Caco-2 (cell line): ENCODE results near the gene COA3. TPM values are rescaled to one million over a fixed set of nuclear protein-coding genes. Genes with fewer than 3 reads are reported as not detected.

ENCODE experiments used
- BruUV-seq: library from RNA; stranded (reverse); fragments of 400-500 nt; replicated peaks from 2 replicates; lab custom pipeline; 2021; lab: Mats Ljungman, UMichigan
- CTCF ChIA-PET: fragments of 300-600 bp; sonication (Branson Sonifier 250); formaldehyde crosslinking; loops from one replicate; lab custom pipeline; 2022; ENCODE audit warnings: antibody characterized with exemption; lab: Charles Lee
- POLR2A ChIA-PET: fragments of 300-600 bp; sonication (Branson Sonifier 250); formaldehyde crosslinking; loops from one replicate; lab custom pipeline; 2022; ENCODE audit warnings: antibody characterized with exemption; lab: Charles Lee
- DNase-seq, 2 experiments: peaks; one replicate each; pipeline versions ENCODE4 v3.0.0 to v3.0.0-alpha.2; 2020 to 2022
- H3K27me3 ChIP-seq: replicated peaks from 2 replicates; pipeline ENCODE4 v1.6.0; 2011; ENCODE audit warnings: low read length; ENCODE audit not compliant: control insufficient read depth, insufficient read depth
- H3K36me3 ChIP-seq: 2 replicates; pipeline ENCODE4 v1.5.1; 2011; ENCODE audit warnings: low read length; ENCODE audit not compliant: control insufficient read depth, insufficient read depth
- H3K4me1 ChIP-seq: fragments of 250-450 bp; sonication (Bioruptor Pico); 2 replicates; pipeline ENCODE4 v1.5.1; 2020; ENCODE audit warnings: mild to moderate bottlenecking
- H3K4me3 ChIP-seq: 2 replicates; pipeline ENCODE4 v1.5.1; 2011; ENCODE audit warnings: low read depth, mild to moderate bottlenecking, control low read depth, low read length
- H3K9me3 ChIP-seq: fragments of 250-450 bp; sonication (Bioruptor Pico); 2 replicates; pipeline ENCODE4 v1.5.1; 2020; ENCODE audit warnings: mild to moderate bottlenecking, moderate library complexity
- H3K27ac Mint-ChIP-seq: one replicate; pipeline ENCODE4 v1.8.0; 2022; ENCODE audit warnings: mixed read lengths; ENCODE audit not compliant: unreplicated experiment
- H3K27me3 Mint-ChIP-seq: one replicate; pipeline ENCODE4 v1.8.0; 2022; ENCODE audit warnings: mixed read lengths; ENCODE audit not compliant: insufficient read depth, unreplicated experiment
- H3K36me3 Mint-ChIP-seq: one replicate; pipeline ENCODE4 v1.8.0; 2022; ENCODE audit warnings: mild to moderate bottlenecking, mixed read lengths; ENCODE audit not compliant: insufficient read depth, unreplicated experiment
- H3K4me1 Mint-ChIP-seq: one replicate; pipeline ENCODE4 v1.8.0; 2022; ENCODE audit warnings: low read depth, mixed read lengths; ENCODE audit not compliant: unreplicated experiment
- H3K4me3 Mint-ChIP-seq: one replicate; pipeline ENCODE4 v1.8.0; 2022; ENCODE audit warnings: mild to moderate bottlenecking, moderate library complexity, mixed read lengths; ENCODE audit not compliant: unreplicated experiment
- H3K9me3 Mint-ChIP-seq: one replicate; pipeline ENCODE4 v1.8.0; 2022; ENCODE audit warnings: mixed read lengths; ENCODE audit not compliant: unreplicated experiment
- CTCF ChIP-seq, 2 experiments: fragments of 200-600 bp in 1 of 2; IDR thresholded peaks; 1 replicate in 1 of 2; 2 replicates in 1 of 2; pipeline versions ENCODE4 v1.5.1 to v1.8.0; 2011 to 2022; ENCODE audit warnings: antibody characterized with exemption in 1 of 2, control low read depth in 1 of 2, inconsistent platforms in 1 of 2, low read depth in 1 of 2, low read length in 1 of 2, mild to moderate bottlenecking in 1 of 2, moderate library complexity in 1 of 2; ENCODE audit not compliant: insufficient read depth in 1 of 2, severe bottlenecking in 1 of 2, unreplicated experiment in 1 of 2
- intact Hi-C: fragments of 100-400 bp; cut with micrococcal nuclease; formaldehyde crosslinking; loops from one replicate; pipeline ENCODE4 v1.10.0; 2022; ENCODE audit not compliant: unreplicated experiment
- total RNA-seq: library from RNA; stranded (reverse); gene quantifications from 2 replicates; pipeline ENCODE4 v1.2.3, GENCODE V29; 2022

Gene COA3
- total RNA-seq, 1 experiment from 2014 or later, result 63.6 TPM

GRCh38 chr17:42779936-42780850 lies 18.3 kb downstream of the COA3 start, which contains the start of gene WNK4:
WNK4 (plus strand) TSS chr17:42780610; CDS start chr17:42780699, 89 bp downstream.
- TSS peak; percentile 44 for BruUV-seq
- Mint-ChIP-seq H3K27ac (peak within 1 kb of the TSS; percentile 65), H3K4me3 (peak within 1 kb of the TSS; percentile 76), H3K4me1 (peaks cover 19% of the 10 kb centered on the region), H3K36me3 (peaks cover 30% of the 10 kb centered on the region), H3K9me3 (no peaks in the 10 kb centered on the region), H3K27me3 (no peaks in the 10 kb centered on the region)
- Histone ChIP-seq H3K9me3 (no peaks in the 10 kb centered on the region), H3K4me3 (peak within 1 kb of the TSS; percentile 85), H3K27me3 (no peaks in the 10 kb centered on the region), H3K4me1 (peaks cover 29% of the 10 kb centered on the region), H3K36me3 (no peaks in the 10 kb centered on the region; the same call in 1 of the 2 replicates)
- ChIA-PET CTCF (interaction anchor here (0.6 to 2.0 kb wide), 6 partner anchors 17 to 969 kb away, joined by 3 to 15 read pairs (median 4); partner anchors contain the start of genes BECN1 and PLEKHH3), POLR2A (interaction anchor here (0.6 to 2.5 kb wide), 7 partner anchors 17 to 171 kb away, joined by 3 to 14 read pairs (median 4); partner anchors contain the start of genes BECN1, PLEKHH3, RAMP2 and RETREG3)
- peak; percentile 76 to 91 for DNase-seq
- TF ChIP-seq CTCF (IDR thresholded peaks at IDR 0.05; ENCODE audit: insufficient read depth in 1 of 2, low read depth in 1 of 2, low read length in 1 of 2, severe bottlenecking in 1 of 2, unreplicated experiment in 1 of 2), result no peak
- intact Hi-C loops, result loop anchor here (5.0 kb wide), 1 partner anchor 42 kb away; the partner anchor contains the start of gene BECN1

- H3K27me3 ChIP-seq, result no peaks in the 10 kb centered on the region
- ChIA-PET CTCF (interaction anchor here (0.6 to 2.0 kb wide), 4 partner anchors 16 to 54 kb away, joined by 3 to 15 read pairs (median 4); partner anchors contain the start of gene BECN1), POLR2A (interaction anchor here (0.6 to 2.5 kb wide), 7 partner anchors 16 to 170 kb away, joined by 3 to 14 read pairs (median 4); partner anchors contain the start of genes BECN1, PLEKHH3, RAMP2 and RETREG3)
These were observed 19.1 kb downstream of the COA3 start for GRCh38 chr17:42779304-42779935.

More at GRCh38 chr17:42779304-42779935, 19.1 kb downstream of the COA3 start:
- Mint-ChIP-seq H3K4me3 (peak overlapping the region; percentile 76), H3K27ac (peak overlapping the region; percentile 65), H3K9me3 (no peaks in the 10 kb centered on the region), H3K4me1 (peaks cover 19% of the 10 kb centered on the region), H3K27me3 (no peaks in the 10 kb centered on the region), H3K36me3 (peaks cover 30% of the 10 kb centered on the region)
- no peaks in the 10 kb centered on the region for H3K36me3 ChIP-seq
- TF ChIP-seq CTCF (IDR thresholded peaks at IDR 0.05; ENCODE audit: insufficient read depth in 1 of 2, low read depth in 1 of 2, low read length in 1 of 2, severe bottlenecking in 1 of 2, unreplicated experiment in 1 of 2), result no peak
- intact Hi-C loops, result no loop called here
- H3K4me1 ChIP-seq, result peaks cover 29% of the 10 kb centered on the region
- DNase-seq, result no peak
- H3K4me3 ChIP-seq, result no peak overlapping the region
- no TSS peak for BruUV-seq
- H3K9me3 ChIP-seq, result no peaks in the 10 kb centered on the region
